Ovary (tissue), 9 donors: ENCODE data around the gene EFHD2. TPM values are rescaled to one million over a fixed set of nuclear protein-coding genes. Genes with fewer than 3 reads are reported as not detected.
"Not testable (repeated sequence)": the region's sequence is repeated elsewhere in the genome, so short reads cannot be mapped to it uniquely, and the experiment has no call there.

Source experiments
- DNase-seq, 5 donors: peaks; one replicate each; pipeline ENCODE4 v3.0.0-alpha.2; 2019 to 2020
- H3K27ac ChIP-seq, 2 donors: fragments of 200-600 bp; one replicate each; pipeline versions ENCODE4 v1.5.1 to v1.8.0; 2019 to 2022
- H3K27me3 ChIP-seq: fragments of 200-600 bp; one replicate; pipeline ENCODE4 v1.8.0; 2022
- H3K36me3 ChIP-seq: fragments of 200-600 bp; sonication (generic); one replicate; pipeline ENCODE4 v1.5.1; 2019
- H3K4me1 ChIP-seq: one replicate; pipeline ENCODE4 v1.8.1; 2013; ENCODE audit warnings: mild to moderate bottlenecking, moderate library complexity; ENCODE audit not compliant: insufficient read depth
- H3K4me3 ChIP-seq: fragments of 200-600 bp; sonication (generic); one replicate; pipeline ENCODE4 v1.5.1; 2017
- H3K9me3 ChIP-seq, 2 donors: fragments of 200-600 bp in 1 of 2; sonication (generic) in 1 of 2; one replicate each; pipeline versions ENCODE4 v1.5.1 to v1.8.1; 2013 to 2019; ENCODE audit warnings: mild to moderate bottlenecking in 1 of 2, moderate library complexity in 1 of 2
- CTCF ChIP-seq, 3 donors: fragments of 450-650 bp in 2 of 3; fragments of 200-600 bp in 1 of 3; IDR thresholded peaks; one replicate each; pipeline versions ENCODE4 v1.5.1 to v1.8.0; 2016 to 2022; ENCODE audit warnings: antibody characterized with exemption in 3 of 3, mild to moderate bottlenecking in 1 of 3
- EP300 ChIP-seq: sonication (generic); formaldehyde crosslinking; IDR thresholded peaks from one replicate; pipeline ENCODE4 v1.6.1; 2017; ENCODE audit warnings: antibody characterized with exemption
- POLR2A ChIP-seq: fragments of 450-650 bp; IDR thresholded peaks from one replicate; pipeline ENCODE4 v1.6.1; 2017; ENCODE audit warnings: antibody characterized with exemption, mild to moderate bottlenecking, moderate library complexity
- WGBS, 3 donors: extraction: QIAGEN DNeasy Blood & Tissue Kit in 1 of 3; methylation state at CpG; one replicate each; pipeline versions ENCODE4 v1.1.5 to v1.1.7; 2013 to 2017; 5-methylcytosine and 5-hydroxymethylcytosine counted together
- intact Hi-C, 4 donors: fragments of 100-400 bp; cut with DNase I; formaldehyde crosslinking; loops; one replicate each; pipeline versions ENCODE4 v1.11.0 to v1.15.1; 2022 to 2023
- polyA plus RNA-seq, 2 donors: library from polyadenylated mRNA; stranded (reverse); fragments of 200-250 nt in 1 of 2; fragments of 350-450 nt in 1 of 2; fragmentation: Illumina TruSeq in 1 of 2; extraction: RNeasy Lipid Tissue Mini Kit (QIAGEN cat#74804) in 1 of 2; gene quantifications; one replicate each; pipeline ENCODE4 v1.2.3, GENCODE V29; 2013 to 2014
- total RNA-seq, 7 donors: library from RNA; depleted of rRNA in 2 of 7; stranded (reverse); fragments of >200 nt in 2 of 7; fragmentation: NEBNext Ultra II Directional in 3 of 7; extraction: Animal tissue kit (Norgen Biotek cat#: 25700) in 3 of 7; gene quantifications; one replicate each; pipeline versions ENCODE4 v1.1.0 to v1.2.4, GENCODE V29; 2016 to 2023
- donor health status: DM: no; HTN: no; CAD: no; lungs with moderate emphysema.
- donor health status: DM: no; HTN: no; CAD: no.
- donor health status: Bipolar disorder and iron deficiency.
- donor health status: DM: yes; HTN: yes; CAD: no.
- donor health status: DM: no; HTN: no; CAD: no.
- donor health status: DM: yes; HTN: yes; CAD: no.

EFHD2 gene
- total and polyA plus RNA-seq, 9 donors, result 19.6 to 63.2 (median 29.6) TPM

- intact Hi-C loops, result no loop called here
- Histone ChIP-seq H3K4me3 (no peak within 1 kb of the TSS), H3K9me3 (no peaks in the 10 kb centered on the region), H3K4me1 (no peaks in the 10 kb centered on the region), H3K27ac (no peak within 1 kb of the TSS), H3K27me3 (no peaks in the 10 kb centered on the region), H3K36me3 (no peaks in the 10 kb centered on the region)
- TF ChIP-seq EP300, result no peak
- TF ChIP-seq POLR2A, result no peak
- TF ChIP-seq CTCF (IDR thresholded peaks at IDR 0.05), result no peak
- no peak for DNase-seq
- 58 to 77% (median 71%) methylated on average over 8 of the region's 8 CpGs for WGBS, 3 donors
Observed at GRCh38 chr1:15456313-15456954, 46.7 kb downstream of the EFHD2 start, which contains the start of gene CELA2A. CELA2A (plus strand) TSS chr1:15456732; CDS start chr1:15456754, 22 bp downstream.

- H3K27ac ChIP-seq, result no peak overlapping the region
- no peaks in the 10 kb centered on the region for H3K27me3 ChIP-seq
- H3K9me3 ChIP-seq, result no peaks in the 10 kb centered on the region
- TF ChIP-seq CTCF (IDR thresholded peaks at IDR 0.05) (no peak), EP300 (no peak), POLR2A (no peak)
- H3K4me3 ChIP-seq, result no peak overlapping the region
- 79 to 83% (median 79%) methylated on average over 2 of the region's 2 CpGs for WGBS, 3 donors
- no peak for DNase-seq
- intact Hi-C loops, result no loop called here
- H3K36me3 ChIP-seq, result no peaks in the 10 kb centered on the region
- H3K4me1 ChIP-seq, result no peaks in the 10 kb centered on the region
Observed at GRCh38 chr1:15457585-15457984, 47.9 kb downstream of the EFHD2 start.

GRCh38 chr1:15458388-15458787, 48.7 kb downstream of the EFHD2 start:
- H3K4me1 ChIP-seq, DNase-seq, H3K4me3 ChIP-seq, intact Hi-C loops, H3K27me3 ChIP-seq, H3K9me3 ChIP-seq, H3K36me3 ChIP-seq, H3K27ac ChIP-seq: not testable (repeated sequence)
- WGBS, 3 donors, result 76 to 90% (median 83%) methylated on average over 4 of the region's 4 CpGs

GRCh38 chr1:15459771-15460707, 50.4 kb downstream of the EFHD2 start:
- intact Hi-C loops, result no loop called here
- no peaks in the 10 kb centered on the region for H3K9me3 ChIP-seq
- no peaks in the 10 kb centered on the region for H3K4me1 ChIP-seq
- H3K36me3 ChIP-seq, result no peaks in the 10 kb centered on the region
- DNase-seq, result no peak
- no peak overlapping the region for H3K4me3 ChIP-seq
- 50 to 58% (median 51%) methylated on average over 10 of the region's 10 CpGs for WGBS, 3 donors
- TF ChIP-seq POLR2A (no peak), CTCF (IDR thresholded peaks at IDR 0.05) (no peak), EP300 (no peak)
- H3K27ac ChIP-seq, result no peak overlapping the region
- H3K27me3 ChIP-seq, result no peaks in the 10 kb centered on the region

GRCh38 chr1:15460708-15461095, 51.0 kb downstream of the EFHD2 start:
- Histone ChIP-seq H3K9me3 (no peaks in the 10 kb centered on the region), H3K36me3 (no peaks in the 10 kb centered on the region), H3K27ac (no peak overlapping the region), H3K4me3 (no peak overlapping the region), H3K4me1 (no peaks in the 10 kb centered on the region), H3K27me3 (no peaks in the 10 kb centered on the region)
- intact Hi-C loops, result no loop called here
- TF ChIP-seq EP300 (no peak), CTCF (IDR thresholded peaks at IDR 0.05) (no peak), POLR2A (no peak)
- WGBS, 3 donors, result 87 to 92% (median 90%) methylated on average over 9 of the region's 9 CpGs
- no peak for DNase-seq

- H3K4me1 ChIP-seq, H3K36me3 ChIP-seq, DNase-seq, H3K27me3 ChIP-seq, H3K9me3 ChIP-seq, intact Hi-C loops, H3K27ac ChIP-seq, H3K4me3 ChIP-seq: not testable (repeated sequence)
- WGBS, 3 donors, result 71 to 76% (median 72%) methylated on average over 13 to 15 of the region's 15 CpGs
Observed at GRCh38 chr1:15463064-15463800, 53.5 kb downstream of the EFHD2 start.

GRCh38 chr1:15463926-15464322, 54.2 kb downstream of the EFHD2 start:
- DNase-seq, H3K4me1 ChIP-seq, H3K27me3 ChIP-seq, H3K9me3 ChIP-seq, H3K27ac ChIP-seq, H3K4me3 ChIP-seq, H3K36me3 ChIP-seq, intact Hi-C loops: not testable (repeated sequence)
- 94 to 97% (median 96%) methylated on average over 5 of the region's 5 CpGs for WGBS, 3 donors
